KMS-11 (cell line): ENCODE data around the gene POLR1B.

ENCODE experiments used
- H2AFZ ChIP-seq: fragments of 200-600 bp; sonication (generic); 2 replicates; pipeline ENCODE4 v1.6.1; 2016; ENCODE audit warnings: antibody characterized with exemption, mixed run types, low read depth
- H3K27ac ChIP-seq: fragments of 200-600 bp; sonication (generic); 2 replicates; pipeline ENCODE4 v1.6.1; 2016; ENCODE audit warnings: mild to moderate bottlenecking, mixed run types
- H3K27me3 ChIP-seq: fragments of 200-600 bp; sonication (generic); 2 replicates; pipeline ENCODE4 v1.6.1; 2017; ENCODE audit warnings: mild to moderate bottlenecking, low read depth, mixed run types, moderate library complexity; ENCODE audit not compliant: insufficient read depth
- H3K36me3 ChIP-seq: fragments of 200-600 bp; sonication (generic); 2 replicates; pipeline ENCODE4 v1.6.1; 2017; ENCODE audit warnings: mild to moderate bottlenecking, mixed run types; ENCODE audit not compliant: insufficient read depth
- H3K4me1 ChIP-seq: fragments of 200-600 bp; sonication (generic); 2 replicates; pipeline ENCODE4 v1.6.1; 2016; ENCODE audit warnings: mild to moderate bottlenecking, low read depth, mixed run types; ENCODE audit not compliant: poor library complexity, severe bottlenecking
- H3K4me2 ChIP-seq: fragments of 200-600 bp; sonication (generic); 2 replicates; pipeline ENCODE4 v1.7.0; 2016; ENCODE audit warnings: mild to moderate bottlenecking, mixed run types
- H3K4me3 ChIP-seq: fragments of 200-600 bp; sonication (generic); IDR thresholded peaks from 2 replicates; pipeline ENCODE4 v1.6.1; 2017; ENCODE audit warnings: low read depth, low read length, mixed read lengths; ENCODE audit not compliant: insufficient read depth
- H3K79me2 ChIP-seq: fragments of 200-600 bp; sonication (generic); 2 replicates; pipeline ENCODE4 v1.6.1; 2016; ENCODE audit warnings: low read depth, mixed run types; ENCODE audit not compliant: insufficient read depth
- H3K9ac ChIP-seq: fragments of 200-600 bp; sonication (generic); 2 replicates; pipeline ENCODE4 v1.6.1; 2016; ENCODE audit warnings: mild to moderate bottlenecking, mixed run types
- H4K20me1 ChIP-seq: fragments of 200-600 bp; sonication (generic); 2 replicates; pipeline ENCODE4 v1.6.1; 2016; ENCODE audit warnings: mild to moderate bottlenecking, mixed run types; ENCODE audit not compliant: insufficient read depth
- CTCF ChIP-seq: fragments of 200-600 bp; sonication (generic); conservative IDR thresholded peaks from 2 replicates; pipeline ENCODE4 v1.6.1; 2017; ENCODE audit warnings: low read depth, mild to moderate bottlenecking, antibody characterized with exemption, low read length, moderate library complexity, mixed read lengths

The POLR1B gene

GRCh38 chr2:112597537-112598322, 55.5 kb downstream of the POLR1B start:
- Histone ChIP-seq H3K4me2 (no peak overlapping the region), H3K4me3 (no peak overlapping the region), H3K4me1 (peaks cover 4% of the 10 kb centered on the region), H3K27me3 (no peaks in the 10 kb centered on the region), H2AFZ (no peak overlapping the region), H3K79me2 (no peaks in the 10 kb centered on the region), H3K27ac (no peak overlapping the region), H3K36me3 (no peaks in the 10 kb centered on the region), H3K9ac (no peak overlapping the region), H4K20me1 (no peaks in the 10 kb centered on the region)
- no peak for TF ChIP-seq CTCF

- Histone ChIP-seq H3K27me3 (no peaks in the 10 kb centered on the region), H3K79me2 (no peaks in the 10 kb centered on the region), H3K36me3 (no peaks in the 10 kb centered on the region), H3K4me2 (no peak overlapping the region), H4K20me1 (no peaks in the 10 kb centered on the region), H3K4me1 (peaks cover 4% of the 10 kb centered on the region), H3K4me3 (no peak overlapping the region), H3K9ac (no peak overlapping the region), H2AFZ (0 out of 2 replicates have a peak overlapping the region, but pooled peaks have one; percentile 25), H3K27ac (no peak overlapping the region)
- TF ChIP-seq CTCF, result no peak
Observed at GRCh38 chr2:112600634-112601033, 58.4 kb downstream of the POLR1B start.

GRCh38 chr2:112601754-112602153, 59.5 kb downstream of the POLR1B start:
- no peak overlapping the region for H3K4me3 ChIP-seq
- H3K27ac ChIP-seq, result no peak overlapping the region
- H3K9ac ChIP-seq, result no peak overlapping the region
- H4K20me1 ChIP-seq, result no peaks in the 10 kb centered on the region
- H3K27me3 ChIP-seq, result no peaks in the 10 kb centered on the region
- H2AFZ ChIP-seq, result no peak overlapping the region
- H3K36me3 ChIP-seq, result no peaks in the 10 kb centered on the region
- no peaks in the 10 kb centered on the region for H3K79me2 ChIP-seq
- H3K4me2 ChIP-seq, result no peak overlapping the region
- TF ChIP-seq CTCF, result no peak
- peaks cover 4% of the 10 kb centered on the region for H3K4me1 ChIP-seq

- H3K27ac ChIP-seq, result no peak overlapping the region
- no peak overlapping the region for H2AFZ ChIP-seq
- peaks cover 4% of the 10 kb centered on the region for H3K4me1 ChIP-seq
- no peak overlapping the region for H3K4me2 ChIP-seq
- no peak overlapping the region for H3K9ac ChIP-seq
- H3K27me3 ChIP-seq, result no peaks in the 10 kb centered on the region
- no peaks in the 10 kb centered on the region for H4K20me1 ChIP-seq
- TF ChIP-seq CTCF, result no peak
- H3K4me3 ChIP-seq, result no peak overlapping the region
- no peaks in the 10 kb centered on the region for H3K79me2 ChIP-seq
- H3K36me3 ChIP-seq, result no peaks in the 10 kb centered on the region
Observed at GRCh38 chr2:112602917-112603316, 60.7 kb downstream of the POLR1B start.
